GM18951 (cell line): ENCODE data around the gene GNAT2.

Experiments used
- POLR2A ChIP-seq: IDR thresholded peaks from 4 replicates; pipeline ENCODE4 v1.6.1; 2011; ENCODE audit warnings: mild to moderate bottlenecking; ENCODE audit not compliant: insufficient read length, insufficient read depth; ENCODE audit errors: extremely low read depth
- in situ Hi-C: fragments of 300-500 bp; cut with MboI; formaldehyde crosslinking; loops from one replicate; pipeline ENCODE4 v1.12.0; 2022; ENCODE audit warnings: low sequenced_read_pairs, mixed read lengths, inconsistent platforms; ENCODE audit not compliant: unreplicated experiment

GNAT2 gene

DNA sequence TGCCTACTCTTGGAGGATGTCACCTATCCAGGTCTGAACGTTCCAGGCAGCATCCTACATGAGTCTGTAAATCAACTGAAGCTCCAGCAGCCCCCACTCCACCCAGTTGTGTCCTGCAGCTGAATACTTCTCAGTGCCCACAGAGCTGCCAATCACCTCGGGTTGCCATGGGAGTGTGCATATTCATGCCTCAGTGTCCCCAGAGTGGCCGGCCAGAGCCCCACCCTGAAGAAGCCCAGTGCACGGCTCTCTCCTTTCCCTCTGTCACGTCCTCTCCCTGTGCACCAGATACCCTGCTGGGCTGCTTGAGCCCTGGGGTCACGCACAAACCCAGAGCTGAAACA, 20.4 kb upstream of the GNAT2 start:
- in situ Hi-C loops = loop anchor here (5.0 kb wide), 2 partner anchors 98 to 132 kb away; no protein-coding TSS in a partner anchor
- no peak for TF ChIP-seq POLR2A

DNA sequence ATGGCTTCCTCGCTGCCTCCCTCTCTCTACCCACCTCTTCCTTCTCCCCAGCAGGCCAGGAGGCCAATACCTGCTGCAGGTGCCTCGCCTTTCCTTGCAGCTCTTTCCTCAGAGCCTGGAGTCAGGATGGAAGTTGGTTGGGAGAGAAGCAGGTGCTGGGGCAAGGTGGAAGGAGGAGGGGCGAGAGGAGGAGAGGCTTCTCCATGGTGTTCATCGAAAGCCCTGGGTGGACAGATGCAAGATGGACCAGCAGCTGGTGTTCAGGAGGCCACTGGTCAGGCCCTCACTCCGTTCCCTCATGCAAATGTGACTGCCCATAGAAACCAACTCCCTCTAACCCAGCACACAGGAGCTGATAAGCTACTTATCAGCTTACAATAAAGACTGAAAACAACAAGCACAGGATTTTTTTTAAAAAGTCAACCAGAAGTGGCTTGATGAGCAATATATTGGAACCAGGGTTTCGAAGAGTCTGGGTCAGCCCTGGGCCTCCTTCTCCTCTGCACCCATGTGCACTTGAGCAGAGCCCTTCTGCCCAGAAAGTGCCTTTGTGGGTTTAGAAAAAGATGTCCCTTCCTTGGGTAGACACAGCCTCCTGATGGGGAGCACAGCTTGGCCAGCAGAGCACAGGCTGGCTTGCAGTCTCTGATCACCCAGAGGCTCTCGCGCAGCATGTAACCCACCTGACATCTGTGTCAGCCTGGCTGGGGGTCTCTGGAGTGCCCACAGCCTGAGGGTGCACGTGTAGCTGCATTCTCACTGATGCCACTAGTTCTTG, 19.8 kb upstream of the GNAT2 start:
- in situ Hi-C loops = no loop called here
- no peak for TF ChIP-seq POLR2A

DNA sequence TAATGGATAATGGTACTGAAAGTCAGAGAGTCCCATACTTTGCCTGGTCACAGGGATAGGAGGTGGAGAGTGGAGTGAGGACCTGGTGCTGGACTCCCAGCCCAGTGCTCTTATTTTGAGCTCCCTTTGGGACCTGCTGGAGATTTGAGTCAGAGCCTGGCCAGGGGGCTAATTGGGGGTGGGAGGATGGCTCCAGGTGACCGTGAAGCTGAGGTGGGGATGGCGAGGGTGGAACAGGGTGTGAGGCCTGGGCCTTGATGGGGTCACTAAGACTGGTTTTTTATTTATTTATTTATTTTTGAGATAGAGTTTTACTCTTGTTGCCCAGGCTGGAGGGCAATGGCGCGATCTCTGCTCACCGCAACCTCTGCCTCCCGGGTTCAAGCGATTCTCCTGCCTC, 18.0 kb upstream of the GNAT2 start:
- no peak for TF ChIP-seq POLR2A
- in situ Hi-C loops = no loop called here

DNA sequence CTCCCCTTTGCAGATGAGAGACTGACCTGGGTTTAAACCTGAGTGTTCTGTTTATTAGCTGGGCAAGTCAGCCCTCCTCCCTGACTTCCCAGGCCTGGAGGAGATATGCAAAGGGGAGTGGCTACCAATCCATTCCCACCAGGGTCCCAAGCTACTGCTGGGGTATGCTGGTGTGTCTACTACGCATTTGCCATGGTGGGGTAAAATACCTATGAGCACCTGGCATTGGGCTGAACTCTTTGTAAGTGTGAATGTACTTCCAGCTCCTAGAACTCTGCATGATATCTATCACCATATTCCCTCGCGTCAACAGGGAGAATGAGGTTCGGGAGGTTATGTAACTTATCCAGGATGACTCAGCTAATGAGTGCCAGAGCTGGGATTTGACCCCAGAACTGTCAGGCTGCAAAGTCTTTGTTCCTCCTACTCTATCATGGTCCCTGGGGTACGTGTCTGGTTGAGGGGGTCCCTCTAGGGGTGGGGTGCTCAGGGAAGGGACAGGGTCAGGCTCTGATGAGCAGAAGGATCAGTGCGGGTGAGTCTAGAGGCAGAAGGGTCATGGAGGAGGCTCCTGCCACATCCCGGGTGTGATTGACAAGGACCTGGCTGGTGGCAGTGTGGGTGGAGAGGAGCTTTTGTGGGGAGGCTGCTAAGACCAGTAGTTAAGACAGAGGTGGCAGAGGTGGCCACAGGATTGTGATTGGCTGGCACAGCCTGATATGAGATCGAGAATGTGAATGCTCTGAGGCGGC, 17.0 kb upstream of the GNAT2 start:
- in situ Hi-C loops = no loop called here
- no peak for TF ChIP-seq POLR2A

DNA sequence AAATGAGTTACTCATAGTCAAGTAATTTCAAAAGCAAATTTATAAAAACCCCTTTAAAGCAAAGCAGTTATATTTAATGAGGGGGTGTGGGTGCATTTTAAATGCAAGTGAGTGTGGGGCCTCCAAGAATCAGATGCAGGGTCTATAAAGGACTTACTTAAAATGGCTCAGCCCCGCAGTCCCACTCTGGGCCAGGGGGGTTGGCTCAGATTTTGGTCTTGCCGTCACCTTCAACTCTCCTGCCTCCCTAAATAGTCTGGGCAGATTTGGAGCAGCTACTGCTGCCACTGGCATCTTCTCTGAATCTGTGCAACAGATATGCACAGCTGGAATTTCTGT, 16.4 kb upstream of the GNAT2 start:
- no peak for TF ChIP-seq POLR2A
- in situ Hi-C loops = no loop called here

DNA sequence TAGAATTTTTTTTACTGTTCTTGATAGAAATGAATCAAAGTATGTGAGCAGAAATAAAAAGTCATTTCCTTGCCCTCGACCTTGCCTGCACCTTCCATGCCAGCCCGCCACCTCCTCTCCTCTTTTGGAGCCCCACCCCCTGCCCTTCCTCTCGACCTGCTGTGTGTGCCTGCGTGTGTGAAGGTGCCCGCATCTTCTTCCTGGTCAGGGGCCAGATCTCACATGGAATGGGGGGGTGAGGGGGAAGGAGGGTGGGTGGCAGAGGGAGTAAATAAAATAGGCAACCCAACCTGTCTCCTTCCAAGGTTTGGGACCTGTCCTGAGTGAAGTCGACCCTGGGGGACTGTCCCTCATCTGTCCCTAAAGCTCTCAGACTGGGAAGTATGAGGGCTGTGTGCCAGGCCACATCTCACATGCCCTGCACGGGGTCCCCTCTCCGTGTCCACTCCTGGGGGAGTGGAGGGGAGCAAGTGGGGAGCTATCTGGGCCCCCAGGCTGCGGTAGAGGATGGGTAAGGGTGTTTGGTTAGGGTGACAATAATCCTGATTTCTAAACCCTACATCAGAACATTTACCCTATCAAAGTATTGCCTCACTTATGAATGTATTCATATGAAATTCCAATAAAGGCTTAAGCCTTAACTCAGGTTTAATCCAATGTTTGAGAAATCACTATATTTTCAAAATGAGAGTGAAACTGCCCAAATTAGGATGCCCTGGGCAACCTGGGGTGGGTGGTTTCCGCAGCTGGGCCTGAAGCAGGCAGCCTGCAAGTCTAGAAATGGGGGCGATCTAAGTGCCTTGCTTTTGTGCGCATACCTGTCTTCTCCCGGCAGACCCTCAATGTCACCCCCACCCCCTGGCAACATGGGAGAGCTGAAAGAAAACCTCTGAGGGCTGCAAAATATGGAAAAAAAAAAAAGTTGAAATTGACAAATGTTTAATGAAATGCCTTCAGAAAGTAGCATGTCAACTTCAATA, 15.6 kb upstream of the GNAT2 start:
- no peak for TF ChIP-seq POLR2A
- in situ Hi-C loops = no loop called here

DNA sequence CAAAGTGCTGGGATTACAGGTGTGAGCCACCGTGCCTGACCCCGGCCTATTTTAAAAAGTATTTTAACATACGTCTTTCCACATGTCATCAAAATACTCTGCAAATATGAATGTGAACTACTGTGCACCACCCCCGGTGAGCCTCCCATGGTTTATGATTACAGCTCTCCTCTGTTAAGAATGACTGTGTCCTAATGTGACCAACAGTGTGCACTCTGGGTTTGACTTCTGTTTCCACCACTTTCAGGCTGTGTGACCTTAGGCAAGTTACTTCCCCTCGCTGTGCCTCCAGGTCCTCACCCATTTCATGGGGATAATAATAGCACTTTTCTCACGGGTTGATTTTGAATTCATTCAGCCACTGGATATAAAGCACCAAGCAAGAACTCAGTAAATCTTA, 14.9 kb upstream of the GNAT2 start:
- TF ChIP-seq POLR2A = no peak
- in situ Hi-C loops = no loop called here

DNA sequence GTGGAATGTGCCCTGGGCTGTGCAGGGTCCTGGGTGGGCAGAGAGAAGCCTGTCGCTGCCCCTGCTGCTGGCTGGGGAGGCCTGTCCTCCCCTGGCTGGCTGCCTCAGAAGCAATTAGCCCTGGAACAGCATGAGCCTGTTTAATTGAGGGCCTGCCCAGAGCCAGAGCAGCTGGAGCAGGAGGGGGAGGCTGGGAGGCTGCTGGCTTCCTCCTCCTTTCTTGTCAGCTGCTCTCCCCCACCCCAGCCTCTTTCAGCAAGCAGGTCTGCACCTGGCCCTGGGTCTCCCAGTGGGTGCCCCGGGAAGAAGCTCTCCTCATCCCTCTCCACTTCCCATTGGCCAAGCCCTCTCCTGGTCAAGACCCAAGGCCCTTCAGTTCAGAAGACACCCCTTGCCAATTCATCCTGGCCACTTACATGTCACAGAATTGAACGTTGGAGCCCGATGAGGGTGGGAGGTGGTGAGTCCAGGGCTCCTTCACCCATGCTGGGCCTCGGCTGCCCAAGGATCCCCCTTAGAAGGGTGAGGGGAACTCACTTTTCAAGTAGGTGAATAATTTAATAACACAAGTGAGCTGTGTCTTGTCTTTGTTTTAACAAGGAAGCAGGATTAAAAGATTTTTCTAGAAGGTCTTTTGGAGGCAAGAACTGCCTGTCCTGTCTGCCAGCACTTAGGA, 13.4 kb upstream of the GNAT2 start:
- in situ Hi-C loops = no loop called here
- TF ChIP-seq POLR2A = no peak

DNA sequence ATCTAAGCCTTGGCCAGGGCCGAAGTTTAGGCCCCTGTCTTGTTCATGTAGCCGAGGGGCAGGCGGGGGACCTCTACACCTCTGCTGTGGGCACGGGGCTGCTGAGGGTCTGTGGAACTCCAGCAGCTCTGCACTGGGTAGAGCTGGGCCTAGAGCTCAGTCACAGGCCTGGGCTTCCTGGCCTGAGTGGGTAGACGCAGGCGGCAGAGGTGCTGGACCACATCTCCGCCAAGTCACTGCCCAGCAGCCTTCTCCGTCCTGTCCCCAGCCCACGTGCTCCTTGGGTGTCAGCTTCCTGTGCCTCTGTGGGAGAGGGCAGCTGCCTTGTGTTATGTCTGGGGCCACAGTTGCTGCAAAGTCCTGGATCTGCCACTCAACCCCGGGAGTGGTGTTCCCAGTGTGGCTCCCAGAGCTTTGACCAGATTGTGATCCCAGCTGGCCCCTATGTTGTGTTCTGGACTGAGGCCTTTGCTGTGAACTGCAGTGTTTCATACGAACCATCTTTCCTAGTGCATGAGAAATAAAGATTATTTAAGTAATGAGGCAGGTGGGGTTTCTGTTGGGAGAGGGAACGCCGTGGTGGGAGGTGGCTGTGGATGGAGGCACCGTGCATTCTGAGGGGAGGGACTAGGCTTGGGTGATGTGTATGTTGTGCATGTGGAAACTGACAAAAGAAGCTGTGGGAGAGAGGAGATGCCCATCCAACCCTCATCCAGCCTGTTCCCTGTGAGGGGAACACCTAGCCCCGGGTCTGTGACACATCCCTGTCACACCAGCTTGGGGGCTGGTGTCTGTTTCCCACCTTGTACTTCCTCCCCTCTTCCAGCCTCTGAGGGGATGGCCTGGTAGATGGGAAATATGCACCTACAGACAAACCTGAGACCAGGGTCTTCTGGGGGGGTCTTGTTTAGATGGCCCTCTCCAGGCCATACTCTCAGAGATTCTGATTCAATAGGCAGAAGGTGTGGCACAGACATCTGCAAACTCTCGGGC, 12.4 kb upstream of the GNAT2 start:
- TF ChIP-seq POLR2A = no peak
- in situ Hi-C loops = no loop called here

DNA sequence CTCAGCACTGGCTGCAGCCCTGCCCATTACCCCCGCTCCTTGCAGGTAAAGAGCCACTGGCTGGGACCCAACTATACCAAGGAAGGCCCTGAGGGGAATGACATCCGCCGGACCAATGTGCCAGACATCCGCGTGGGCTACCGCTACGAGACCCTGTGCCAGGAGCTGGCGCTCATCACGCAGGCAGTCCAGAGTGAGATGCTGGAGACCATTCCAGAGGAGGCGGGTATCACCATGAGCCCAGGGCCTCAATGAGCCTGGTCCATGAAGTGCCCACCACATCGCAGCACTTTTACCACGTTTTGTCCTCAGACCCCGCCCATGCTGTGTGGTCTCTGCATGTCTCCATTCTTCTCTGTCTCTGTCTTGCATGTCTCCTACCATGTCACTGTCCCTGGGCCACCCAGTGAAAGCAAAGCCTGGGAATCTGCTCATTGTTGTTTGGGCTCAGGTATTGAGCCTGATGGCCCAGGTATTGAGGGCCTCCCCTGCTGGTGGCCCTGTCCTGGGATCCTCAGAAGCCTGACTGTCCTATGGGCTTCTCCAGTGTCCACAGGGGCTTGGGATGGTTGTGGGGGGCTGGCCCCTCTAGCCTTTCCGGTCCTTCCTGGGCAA, 11.6 kb upstream of the GNAT2 start:
- in situ Hi-C loops = no loop called here
- TF ChIP-seq POLR2A = no peak

DNA sequence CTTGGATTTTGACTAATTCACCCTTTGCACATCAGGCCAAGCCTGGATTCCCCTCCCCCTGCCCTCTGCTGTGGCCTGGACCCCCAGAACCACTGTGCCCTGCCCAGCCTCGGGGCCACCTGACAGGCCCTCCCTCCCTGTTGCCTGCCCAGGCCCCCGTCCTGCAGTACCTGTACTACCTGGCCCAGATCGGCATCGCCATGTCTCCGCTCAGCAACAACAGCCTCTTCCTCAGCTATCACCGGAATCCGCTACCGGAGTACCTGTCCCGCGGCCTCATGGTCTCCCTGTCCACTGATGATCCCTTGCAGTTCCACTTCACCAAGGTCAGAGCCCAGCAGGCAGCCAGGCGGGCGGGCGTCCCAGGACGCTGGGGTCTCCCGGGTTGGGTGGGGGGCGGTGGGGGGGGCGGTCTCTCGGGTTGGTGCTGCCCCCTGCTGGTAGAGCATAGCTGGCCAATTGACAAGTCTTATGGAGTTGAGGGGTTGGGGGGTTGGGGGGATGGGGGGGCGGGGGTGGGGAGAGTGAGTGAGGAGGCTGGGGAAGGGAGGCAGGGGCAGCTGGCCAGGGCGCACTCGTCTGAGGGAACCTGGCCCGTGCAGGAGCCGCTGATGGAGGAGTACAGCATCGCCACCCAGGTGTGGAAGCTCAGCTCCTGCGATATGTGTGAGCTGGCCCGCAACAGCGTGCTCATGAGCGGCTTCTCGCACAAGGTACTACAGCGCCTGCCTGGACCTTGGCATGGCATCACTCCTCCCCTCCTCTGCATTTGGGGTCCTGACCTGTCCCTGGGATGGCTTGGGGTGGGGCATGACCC, 10.9 kb upstream of the GNAT2 start:
- in situ Hi-C loops = no loop called here
- no peak for TF ChIP-seq POLR2A
